GM18508 (cell line): ENCODE data around the gene SCAMP3.
"Not testable (repeated sequence)": the region's sequence is repeated elsewhere in the genome, so short reads cannot be mapped to it uniquely, and the experiment has no call there.

Experiments used
- ATAC-seq: cut with Tn5 transposase; IDR thresholded peaks from one replicate; pipeline ENCODE4 v1.9.1; 2021; ENCODE audit warnings: moderate number of reproducible peaks; ENCODE audit not compliant: insufficient read depth, unreplicated experiment

SCAMP3 gene

DNA sequence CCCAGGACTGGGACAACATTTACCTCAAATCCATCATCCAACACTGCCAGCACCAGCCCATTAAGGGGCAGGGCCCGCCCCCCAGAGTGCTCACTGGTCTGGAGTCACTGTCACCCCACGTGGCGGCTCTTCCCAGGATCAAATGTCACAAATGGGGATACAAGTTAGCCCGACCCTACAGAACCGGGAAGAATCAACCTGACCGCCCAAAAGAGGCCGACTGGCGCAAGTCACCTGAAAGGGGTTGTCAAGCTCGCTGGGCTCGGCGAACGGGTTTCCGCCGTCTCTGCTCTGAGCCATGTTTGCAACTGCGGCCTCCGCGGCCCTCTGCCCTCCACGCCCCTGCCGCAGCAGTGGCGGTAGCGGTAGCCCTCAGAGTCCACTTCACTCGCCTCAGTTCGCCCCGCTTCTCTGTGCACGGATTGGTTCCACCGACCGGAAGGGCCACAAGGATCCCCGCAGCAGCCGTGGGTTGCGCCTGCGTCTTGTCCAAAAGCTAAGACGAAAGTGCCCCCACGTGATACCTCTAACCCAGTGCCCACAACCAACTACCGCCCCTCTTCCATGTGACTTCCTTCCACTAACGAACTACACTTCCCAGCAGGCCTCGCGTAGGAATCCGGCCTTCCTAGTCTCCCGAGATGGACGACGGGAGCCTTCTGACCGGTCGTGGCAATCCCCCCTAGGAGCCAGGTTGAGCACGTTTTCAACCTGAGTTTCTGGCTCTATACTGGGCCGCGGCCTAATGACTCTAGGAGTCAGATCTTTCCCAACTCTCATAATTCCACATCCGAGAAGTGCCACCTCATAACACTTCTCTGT, at the start of gene SCAMP3:
SCAMP3 (minus strand) TSS at position 509 of the 822 bp plus-strand sequence; CDS start at position 300, 209 bp downstream.
- peak; percentile 66 for ATAC-seq

DNA sequence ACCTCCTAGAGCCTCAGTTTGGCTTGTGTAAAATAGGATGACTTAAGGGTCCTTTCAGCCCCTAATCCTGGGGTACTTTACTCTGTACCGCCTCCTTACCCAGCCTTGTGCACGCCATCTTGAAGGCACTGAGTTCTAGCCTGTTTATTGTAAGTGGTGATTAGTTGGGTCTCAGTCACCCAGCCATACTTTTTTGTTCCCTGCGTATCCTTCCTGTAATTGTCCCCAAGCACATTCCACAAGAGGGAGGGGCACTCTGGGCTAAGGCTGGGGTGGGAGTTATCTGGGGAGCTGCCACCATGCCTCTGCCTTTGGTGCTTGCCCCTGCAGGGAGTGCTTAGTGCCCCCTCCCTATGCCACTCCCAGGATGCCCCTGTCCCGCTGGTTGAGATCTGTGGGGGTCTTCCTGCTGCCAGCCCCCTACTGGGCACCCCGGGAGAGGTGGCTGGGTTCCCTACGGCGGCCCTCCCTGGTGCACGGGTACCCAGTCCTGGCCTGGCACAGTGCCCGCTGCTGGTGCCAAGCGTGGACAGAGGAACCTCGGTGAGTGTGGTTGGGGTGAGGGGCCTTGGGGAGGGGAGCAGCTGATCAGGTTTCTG, 47.4 kb upstream of the SCAMP3 start:
- ATAC-seq = no peak

DNA sequence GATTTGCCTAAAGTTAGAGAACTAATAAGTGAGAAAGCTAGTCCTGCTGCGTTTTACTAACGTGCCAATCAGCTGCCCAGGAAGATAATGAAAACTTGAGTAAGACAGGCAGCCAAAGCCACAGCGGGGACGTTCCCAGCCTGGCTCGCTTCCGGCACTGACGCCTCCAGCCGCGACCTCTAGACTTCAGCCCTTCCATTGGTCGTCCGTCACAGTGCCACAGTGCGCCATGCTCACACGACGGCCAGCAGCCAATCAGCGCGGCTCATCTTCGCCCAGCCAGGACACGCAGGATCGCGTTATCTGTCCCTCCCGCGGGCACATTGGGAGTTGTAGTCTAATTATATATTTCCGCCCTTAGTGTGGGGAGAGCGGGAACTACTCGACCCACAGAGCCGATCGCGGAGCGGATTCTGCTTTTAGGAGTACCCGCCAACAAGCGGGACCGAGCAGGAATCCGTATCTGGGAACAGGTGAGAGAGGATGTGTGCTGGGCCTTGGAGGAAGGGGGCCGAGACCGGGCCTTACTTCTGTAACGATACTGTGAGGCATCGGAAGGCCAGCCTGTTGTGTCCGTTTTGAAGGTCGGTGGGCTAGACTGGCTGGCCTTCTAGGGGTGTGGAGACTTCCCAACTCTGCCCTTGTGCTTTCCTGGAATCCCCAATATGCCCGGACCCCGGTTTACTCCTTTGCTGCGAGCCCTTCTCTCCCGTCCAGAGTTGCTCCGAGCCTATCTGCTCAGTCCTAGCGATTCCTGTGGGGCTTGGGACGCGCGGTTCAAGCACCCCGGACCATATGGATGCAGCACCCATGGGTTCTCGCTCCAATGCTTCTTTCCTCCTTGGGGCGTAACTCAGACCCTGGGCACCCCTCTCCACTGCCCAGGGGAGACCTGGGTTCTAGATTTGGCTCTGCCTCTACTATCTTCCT, 46.6 kb upstream of the SCAMP3 start, which contains the start of gene FDPS:
FDPS (plus strand) TSS at position 374 of the 930 bp plus-strand sequence. CDS start 924 bp downstream, outside the sequence.
- peak; percentile 78 for ATAC-seq

DNA sequence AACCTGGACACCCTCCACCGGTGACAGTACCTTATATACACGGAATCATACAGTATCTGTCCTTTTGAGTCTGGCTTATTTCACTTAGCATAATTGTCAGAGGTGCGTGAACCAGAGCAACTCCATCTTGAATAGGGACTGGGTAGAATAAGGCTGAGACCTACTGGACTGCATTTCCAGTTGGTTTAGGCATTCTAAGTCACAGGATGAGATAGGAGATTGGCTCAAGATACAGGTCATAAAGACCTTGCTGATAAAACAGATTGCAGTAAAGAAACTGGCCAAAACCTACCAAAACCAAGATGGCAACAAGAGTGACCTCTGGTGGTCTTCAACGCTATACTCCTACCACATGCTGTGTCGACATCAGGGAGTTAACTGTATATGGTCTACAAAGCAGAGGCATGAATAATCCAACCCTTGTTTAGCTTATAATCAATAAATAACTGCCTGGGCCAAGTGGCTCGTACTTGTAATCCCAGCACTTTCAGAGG, 45.1 kb upstream of the SCAMP3 start:
- no peak for ATAC-seq

DNA sequence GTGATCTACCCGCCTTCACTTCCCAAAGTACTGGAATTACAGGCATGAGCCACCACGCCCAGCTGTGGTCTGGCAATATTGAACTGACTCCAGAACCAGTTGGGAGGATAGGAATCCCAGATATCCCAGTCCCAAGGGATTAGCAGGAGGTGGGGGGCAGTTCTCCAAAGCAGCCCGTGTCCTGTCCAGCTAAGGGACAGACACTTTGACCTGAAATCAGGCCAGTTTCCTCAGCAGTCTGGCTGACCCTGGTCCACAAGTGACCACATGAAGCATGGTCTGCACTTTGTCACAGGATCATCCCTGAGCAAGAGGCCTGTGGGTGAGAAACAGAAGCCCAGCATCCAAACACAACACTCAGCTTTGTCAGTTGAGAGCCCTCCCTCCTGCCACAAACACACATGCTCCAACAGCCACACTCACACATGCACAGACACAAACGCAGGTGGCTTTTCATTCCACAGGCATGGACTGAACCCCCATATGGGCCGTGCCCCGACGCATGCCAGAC, 43.8 kb upstream of the SCAMP3 start:
- no peak for ATAC-seq

DNA sequence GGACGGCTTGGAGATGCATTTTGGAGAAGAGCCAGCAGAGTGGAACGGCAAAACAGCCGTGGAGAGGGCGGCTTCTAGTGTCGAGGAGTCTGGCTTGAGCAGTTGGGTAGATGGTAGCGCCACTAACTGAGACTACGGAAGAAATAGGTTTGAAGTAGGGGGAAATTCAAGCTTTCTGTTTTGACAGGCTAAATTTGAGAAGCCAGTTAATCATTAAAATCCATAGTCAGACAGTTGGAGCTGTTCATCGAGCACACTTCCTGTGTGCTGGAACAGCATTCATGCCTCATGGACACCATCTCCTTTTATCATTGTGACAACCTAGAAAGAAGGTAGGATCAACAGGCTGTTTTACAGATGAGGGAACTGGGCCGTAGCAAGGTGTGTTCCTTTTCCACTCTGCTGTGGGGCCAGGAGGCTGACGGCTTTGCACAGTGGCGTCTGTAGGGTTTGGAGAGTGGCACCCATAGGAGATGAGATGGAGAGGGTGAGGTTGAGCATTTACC, 42.5 kb upstream of the SCAMP3 start:
- no peak for ATAC-seq

DNA sequence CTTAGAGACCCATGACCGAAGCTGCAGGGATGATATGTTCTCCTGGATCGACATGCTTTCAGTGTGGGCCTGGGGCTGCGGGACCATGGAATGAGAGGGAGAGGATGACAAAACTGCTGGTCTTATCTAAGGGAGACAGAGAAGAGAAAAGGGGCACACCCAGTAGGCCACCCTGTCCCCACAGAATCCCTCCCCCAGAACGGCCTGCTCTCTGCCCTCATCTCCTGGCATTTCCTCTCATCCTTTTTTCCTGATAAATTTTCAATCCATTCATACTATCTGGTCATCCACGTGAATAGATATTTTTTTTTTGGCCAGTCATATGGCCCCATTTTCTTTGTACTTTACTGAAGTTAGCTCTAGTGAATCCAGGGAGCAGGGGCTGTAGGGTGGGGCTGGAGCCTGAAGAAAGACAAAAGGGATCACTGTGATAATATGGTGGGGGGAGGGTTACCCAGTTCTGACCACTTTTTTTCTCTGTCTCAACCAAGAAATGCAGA, 39.2 kb upstream of the SCAMP3 start, which contains the start of gene PKLR:
PKLR (minus strand) TSS at position 97 of the 500 bp plus-strand sequence; CDS start at position 54, 43 bp downstream.
- ATAC-seq = no peak

DNA sequence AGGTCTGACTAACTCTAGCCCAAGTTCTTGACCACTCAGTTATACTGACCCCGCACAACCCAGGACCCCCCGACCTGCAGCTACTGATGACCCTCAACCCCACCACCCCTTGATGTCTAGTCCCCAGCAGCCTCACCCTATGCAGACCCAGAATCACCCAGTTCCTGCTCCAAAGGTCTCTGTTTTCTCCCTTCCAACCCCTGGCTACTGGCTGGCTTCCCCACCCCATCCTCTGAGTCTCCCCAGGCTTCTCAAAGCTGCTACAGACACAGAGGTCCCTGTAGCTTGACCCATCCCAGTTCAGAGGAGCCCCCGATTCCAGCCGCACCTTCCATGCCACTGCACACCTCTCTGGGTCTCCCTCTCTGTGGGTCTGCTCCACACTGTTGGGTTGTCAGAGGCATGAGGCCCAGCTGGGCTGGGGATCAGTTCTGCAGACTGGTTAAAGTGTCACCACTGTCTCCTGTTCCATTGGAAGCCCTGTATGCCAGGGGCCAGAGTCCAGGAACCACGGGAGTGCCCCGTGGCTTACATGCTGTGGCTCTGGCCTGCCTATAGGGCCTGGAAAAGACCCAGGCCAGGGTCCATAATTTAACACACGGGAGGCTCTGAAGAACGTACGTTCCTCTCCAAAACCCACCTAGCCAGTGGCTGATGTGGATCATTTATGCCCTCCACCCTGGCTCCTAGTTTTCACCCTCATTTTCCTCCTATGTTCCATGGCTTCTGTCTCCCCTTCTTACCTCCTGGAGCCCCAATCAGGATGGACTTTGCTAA, 38.6 kb upstream of the SCAMP3 start:
- no peak for ATAC-seq

DNA sequence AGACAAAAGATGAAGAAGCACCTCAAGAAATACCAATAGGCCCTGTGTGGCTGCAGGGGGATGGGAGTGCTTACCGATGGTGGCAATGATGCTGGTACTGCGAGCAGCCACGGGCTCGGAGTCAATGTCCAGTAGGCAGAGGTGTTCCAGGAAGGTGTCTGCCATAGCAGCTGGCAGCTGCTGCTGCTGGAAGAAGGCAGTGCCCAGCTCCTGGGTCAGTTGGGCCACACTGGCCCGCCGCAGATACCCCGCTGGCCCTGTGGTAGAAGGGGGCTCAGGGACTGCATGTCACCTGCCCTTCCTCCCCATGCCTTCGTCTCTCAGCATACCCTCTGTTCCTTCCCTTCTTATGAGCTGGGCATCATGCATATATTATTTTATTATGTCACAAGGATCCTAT, 37.9 kb upstream of the SCAMP3 start:
- no peak for ATAC-seq

DNA sequence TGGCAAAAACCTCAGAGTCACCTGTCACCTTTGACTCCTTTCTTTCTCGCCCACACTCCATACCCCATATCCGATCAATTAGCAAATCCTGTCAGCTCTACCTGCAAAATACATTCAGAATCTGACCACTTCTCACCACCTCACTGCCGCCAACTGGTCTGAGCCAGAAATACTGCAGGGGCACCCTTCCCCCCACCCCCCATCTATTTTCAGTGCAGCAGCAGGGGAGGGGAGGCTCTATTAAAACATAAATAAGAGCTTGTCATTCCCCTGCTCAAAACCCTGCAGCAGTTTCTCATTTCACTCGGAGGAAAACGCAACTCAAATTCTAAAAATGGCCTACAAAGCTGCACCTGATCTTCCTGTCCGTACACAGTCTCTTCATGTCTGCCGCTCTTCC, 35.2 kb upstream of the SCAMP3 start:
- no peak for ATAC-seq

DNA sequence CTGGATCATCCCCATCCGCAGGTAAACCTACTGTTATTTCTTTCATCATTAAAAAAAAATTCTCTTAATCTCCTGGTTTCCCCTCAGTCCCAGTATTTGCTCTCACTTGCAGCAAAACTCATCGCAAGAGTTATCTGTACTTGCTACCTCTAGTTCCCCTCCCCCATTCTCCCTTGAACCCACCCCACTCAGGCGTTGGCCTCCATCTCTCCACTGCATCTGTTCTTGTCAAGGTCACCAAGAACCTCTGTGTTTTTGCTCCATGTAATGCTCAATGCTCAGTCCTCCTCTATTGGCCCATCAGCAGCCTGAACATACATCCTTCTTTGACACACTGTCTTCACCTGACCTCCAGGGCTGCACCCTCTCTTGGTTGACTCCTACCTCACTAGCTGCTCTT, 34.5 kb upstream of the SCAMP3 start:
- no peak for ATAC-seq

DNA sequence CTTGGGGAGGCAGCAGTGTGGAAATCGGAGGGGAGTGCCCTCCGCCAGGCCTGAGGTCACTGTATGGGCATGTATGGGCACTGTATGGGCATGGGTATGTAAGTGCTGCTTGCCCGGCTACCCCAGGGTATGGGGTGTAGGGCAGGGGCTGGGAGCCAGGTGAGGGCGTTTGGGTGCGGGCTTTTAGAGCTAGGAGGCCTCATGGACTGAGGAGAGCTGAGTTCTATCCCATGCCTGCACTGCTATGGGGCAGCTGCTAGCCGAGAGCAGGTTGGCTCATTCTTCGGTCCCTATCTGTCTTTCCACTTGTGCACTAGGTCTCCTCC, 33.7 kb upstream of the SCAMP3 start:
- no peak for ATAC-seq

DNA sequence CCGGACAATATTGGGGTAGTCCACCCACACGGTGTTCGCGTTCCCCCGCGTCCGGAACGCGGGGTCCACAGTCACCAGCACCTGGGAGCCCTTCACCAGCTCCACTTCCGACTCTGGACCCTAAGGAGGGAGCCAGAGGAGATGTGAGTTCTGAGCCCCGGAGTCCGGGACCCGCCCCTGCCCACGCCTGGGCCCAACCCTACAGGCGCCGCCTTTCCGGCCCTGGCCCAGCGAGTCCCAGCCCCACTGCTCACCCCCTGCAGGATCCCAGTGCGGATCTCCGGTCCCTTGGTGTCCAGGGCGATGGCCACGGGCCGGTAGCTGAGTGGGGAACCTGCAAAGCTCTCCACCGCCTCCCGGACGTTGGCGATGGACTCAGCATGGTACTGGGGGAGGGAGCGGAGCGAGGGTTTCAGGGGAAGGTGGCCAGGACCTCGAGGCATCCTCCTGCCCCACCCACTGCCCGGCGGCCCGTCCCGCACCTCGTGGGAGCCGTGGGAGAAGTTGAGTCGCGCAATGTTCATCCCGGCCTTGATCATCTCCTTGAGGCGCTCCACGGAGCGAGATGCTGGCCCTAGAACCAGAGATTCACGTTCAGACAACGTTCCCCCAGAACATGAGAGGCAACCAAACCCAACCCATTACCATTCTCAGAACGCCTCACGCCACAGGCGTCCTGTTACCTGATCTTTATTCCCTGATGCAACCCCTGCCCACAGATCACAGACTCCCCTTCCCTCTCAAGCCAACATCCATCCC, 33.2 kb upstream of the SCAMP3 start:
- no peak for ATAC-seq

DNA sequence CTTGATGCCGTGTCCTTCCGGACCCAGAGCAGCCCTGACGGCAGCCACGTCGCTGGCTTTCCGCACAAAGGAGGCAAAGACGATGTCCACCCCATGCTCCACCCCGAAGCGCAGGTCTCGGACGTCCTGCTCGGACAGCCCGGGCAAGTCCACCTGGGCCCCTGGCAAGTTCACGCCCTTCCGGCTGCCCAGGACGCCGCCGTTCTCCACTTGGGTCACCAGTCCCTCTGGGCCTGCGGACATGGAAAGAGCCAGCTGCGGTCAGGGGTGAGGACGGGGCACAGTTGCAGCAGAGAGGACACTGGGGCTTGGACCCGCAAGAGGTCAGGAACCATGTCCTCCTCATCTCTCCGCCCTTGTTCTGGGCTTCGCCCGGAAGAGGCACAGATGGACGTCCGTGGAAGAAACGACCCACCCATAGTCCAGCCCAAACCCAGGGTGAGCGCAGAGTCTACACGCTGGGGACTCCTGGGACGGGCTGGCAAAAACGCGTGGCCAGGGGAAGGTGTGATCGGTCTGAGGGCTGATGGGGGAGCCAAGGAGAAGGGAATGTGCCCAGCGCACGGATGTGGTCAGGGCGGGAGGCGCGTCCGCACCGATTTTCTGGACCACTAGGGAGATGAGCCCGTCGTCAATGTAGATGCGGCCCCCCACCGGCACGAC, 32.5 kb upstream of the SCAMP3 start:
- ATAC-seq = no peak

DNA sequence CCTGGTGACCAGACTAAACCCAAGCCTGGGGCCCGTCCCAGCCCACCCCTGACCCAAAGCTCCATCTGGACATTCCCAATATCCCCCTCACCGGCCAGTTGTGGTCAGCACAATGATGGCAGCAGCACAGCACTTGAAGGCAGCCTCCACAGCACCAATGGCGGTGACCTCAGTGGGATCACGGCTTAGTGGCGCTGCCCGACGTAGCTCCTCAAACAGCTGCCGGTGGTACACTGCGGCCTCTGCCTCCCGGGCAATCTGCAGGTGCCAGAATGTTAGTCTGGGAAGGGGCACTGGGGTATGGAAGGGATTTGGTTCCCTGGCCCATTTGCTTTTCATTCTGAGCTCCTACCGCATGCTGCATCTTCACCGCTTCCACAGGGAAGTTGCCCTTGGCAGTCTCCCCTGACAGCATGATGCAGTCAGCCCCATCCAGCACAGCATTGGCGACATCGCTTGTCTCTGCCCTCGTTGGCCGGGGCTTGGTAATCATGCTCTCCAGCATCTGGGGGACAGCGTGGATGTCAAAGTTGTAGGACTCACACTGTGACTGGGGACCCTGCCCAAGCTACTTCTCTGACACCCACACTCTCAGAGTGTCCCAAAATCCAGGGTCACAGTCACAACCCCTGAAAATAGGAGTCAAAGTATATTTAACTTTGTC, 31.1 kb upstream of the SCAMP3 start:
- no peak for ATAC-seq

DNA sequence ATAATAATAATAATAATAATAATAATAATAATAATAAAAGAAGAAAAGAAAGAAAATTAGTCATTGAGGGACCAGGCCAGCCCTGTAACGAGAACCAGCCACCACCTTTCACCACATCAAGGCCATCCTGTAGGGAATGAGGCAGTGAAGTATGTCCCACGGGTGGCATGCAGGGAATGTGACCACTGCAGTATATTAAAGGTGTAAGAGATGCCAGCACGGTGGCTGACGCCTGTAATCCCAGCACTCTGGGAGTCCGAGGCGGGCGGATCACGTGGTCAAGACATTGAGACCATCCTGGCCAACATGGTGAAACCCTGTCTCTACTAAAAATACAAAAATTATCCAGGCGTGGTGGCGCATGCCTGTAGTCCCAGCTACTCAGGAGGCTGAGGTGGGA, 28.8 kb upstream of the SCAMP3 start:
- not testable (repeated sequence) for ATAC-seq

DNA sequence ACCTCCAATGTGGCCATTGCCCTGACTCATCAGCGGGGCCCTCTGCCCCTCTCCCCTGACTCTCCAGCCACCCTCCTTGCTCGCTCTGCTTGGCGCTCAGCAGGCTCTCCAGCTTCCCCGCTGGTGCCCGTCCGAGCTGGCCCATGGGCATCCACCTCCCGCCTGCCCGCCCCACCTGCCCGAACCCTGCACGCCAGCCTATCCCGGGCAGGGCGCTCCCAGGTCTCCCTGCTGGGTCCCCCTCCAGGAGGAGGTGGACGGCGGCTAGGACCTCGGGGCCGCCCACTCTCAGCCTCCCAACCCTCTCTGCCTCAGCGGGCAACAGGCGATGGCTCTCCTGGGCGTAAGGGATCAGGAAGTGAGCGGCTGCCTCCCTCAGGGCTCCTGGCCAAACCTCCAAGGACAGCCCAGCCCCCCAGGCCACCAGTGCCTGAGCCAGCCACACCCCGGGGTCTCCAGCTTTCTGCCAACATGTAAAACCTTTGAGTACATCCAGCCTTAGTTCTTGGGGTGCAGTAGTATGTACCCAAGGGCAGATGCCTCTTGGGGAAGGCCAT, 25.9 kb upstream of the SCAMP3 start:
- ATAC-seq = no peak
